ENCODE data around the gene MICB.
A peak's percentile ranks its signal among the peaks of the same experiment; 100 is the strongest.
"Not testable (repeated sequence)": the region's sequence is repeated elsewhere in the genome, so short reads cannot be mapped to it uniquely, and the experiment has no call there.

MICB gene

DNA sequence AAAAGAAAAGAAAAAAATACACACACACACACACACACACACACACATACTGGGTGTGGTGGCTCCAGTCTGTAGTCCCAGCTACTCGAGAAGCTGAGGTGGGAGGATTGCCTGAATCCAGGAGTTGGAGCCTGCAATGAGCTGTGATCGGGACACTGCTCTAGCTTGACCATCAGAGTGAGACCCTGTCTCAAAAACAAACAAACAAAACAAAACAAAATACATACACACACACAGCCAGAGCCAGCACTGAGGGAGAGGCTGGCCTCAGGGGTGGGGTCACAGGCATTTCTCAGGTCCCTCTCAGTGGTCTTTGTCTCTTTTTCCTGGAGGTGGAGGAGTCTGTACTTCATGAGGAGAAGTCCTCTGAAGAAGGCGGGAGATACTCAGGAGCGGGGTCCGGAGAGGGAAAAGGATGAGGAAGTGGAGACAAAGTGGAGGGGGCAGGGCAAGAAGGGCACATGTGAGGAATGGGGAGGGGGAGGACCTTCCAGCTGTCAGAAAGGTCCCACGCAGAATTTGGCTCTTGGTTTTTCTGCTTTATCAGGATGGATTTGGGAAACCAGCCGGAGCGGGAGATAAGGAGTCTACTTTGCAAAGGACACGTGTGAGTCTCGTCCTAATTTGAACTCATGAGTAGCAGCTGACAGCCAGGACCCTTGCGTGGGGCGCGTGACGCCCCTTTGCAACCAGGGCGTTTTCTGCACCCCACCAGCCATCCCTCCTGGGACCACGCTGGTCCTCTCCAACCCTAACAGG, 7.7 kb upstream of the MICB start:
- Histone ChIP-seq H2AFZ (ENCODE audit: low read depth, low read length, severe bottlenecking) (no peak overlapping the region), H3K9me3 (ENCODE audit: insufficient read depth, low read length) (no peaks in the 10 kb centered on the region), H4K20me1 (ENCODE audit: low read depth, low read length) (0 out of 2 replicates have a peak, but pooled peaks cover 2% of the 10 kb centered on the region), H3F3A (ENCODE audit: insufficient read depth) (peaks cover 7% of the 10 kb centered on the region), H3K36me3 (ENCODE audit: low read length) (no peaks in the 10 kb centered on the region), H3K4me2 (ENCODE audit: low read depth, low read length, poor library complexity, severe bottlenecking) (no peak overlapping the region), H3K9ac (ENCODE audit: low read length) (no peak overlapping the region), H3K9me2 (replicated peaks; ENCODE audit: insufficient read depth, low read length) (no peaks in the 10 kb centered on the region), H3K79me2 (ENCODE audit: insufficient read depth, low read length) (peaks cover 32% of the 10 kb centered on the region), H3K27ac (ENCODE audit: low read depth, low read length) (no peak overlapping the region), H3K27me3 (ENCODE audit: low read length) (no peaks in the 10 kb centered on the region), H3K4me3 (ENCODE audit: insufficient read depth, low read length, poor library complexity, severe bottlenecking) (no peak overlapping the region)
- TF ChIP-seq, protein P1, sequence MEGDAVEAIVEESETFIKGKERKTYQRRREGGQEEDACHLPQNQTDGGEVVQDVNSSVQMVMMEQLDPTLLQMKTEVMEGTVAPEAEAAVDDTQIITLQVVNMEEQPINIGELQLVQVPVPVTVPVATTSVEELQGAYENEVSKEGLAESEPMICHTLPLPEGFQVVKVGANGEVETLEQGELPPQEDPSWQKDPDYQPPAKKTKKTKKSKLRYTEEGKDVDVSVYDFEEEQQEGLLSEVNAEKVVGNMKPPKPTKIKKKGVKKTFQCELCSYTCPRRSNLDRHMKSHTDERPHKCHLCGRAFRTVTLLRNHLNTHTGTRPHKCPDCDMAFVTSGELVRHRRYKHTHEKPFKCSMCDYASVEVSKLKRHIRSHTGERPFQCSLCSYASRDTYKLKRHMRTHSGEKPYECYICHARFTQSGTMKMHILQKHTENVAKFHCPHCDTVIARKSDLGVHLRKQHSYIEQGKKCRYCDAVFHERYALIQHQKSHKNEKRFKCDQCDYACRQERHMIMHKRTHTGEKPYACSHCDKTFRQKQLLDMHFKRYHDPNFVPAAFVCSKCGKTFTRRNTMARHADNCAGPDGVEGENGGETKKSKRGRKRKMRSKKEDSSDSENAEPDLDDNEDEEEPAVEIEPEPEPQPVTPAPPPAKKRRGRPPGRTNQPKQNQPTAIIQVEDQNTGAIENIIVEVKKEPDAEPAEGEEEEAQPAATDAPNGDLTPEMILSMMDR (IDR thresholded peaks at IDR 0.05; ENCODE audit: insufficient read depth, low read length, poor library complexity, severe bottlenecking): no peak
- TF ChIP-seq EZH2phosphoT487 (conservative IDR thresholded peaks at IDR 0.05; ENCODE audit: low read length): no peak

DNA sequence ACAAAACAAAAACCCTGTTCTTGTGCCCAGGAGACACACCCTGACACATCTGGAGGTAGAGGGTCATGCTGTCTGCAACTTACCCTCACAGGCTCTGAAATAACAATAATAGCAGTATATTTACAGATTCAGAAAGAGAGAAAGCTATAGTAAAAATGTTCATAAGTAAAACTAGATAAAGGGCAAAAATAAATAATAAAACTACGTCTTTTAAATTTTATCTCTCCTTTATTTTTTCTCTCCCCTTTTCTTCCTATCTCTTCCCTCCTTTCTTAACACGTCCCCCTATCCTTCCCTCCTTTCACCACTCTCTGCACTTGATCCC, 4.4 kb upstream of the MICB start:
- not testable (repeated sequence) for H4K20me1 ChIP-seq (ENCODE audit: low read depth, low read length); H3K36me3 ChIP-seq (ENCODE audit: low read length); H3K9me3 ChIP-seq (ENCODE audit: insufficient read depth, low read length); H3K27me3 ChIP-seq (ENCODE audit: low read length); H3K9me2 ChIP-seq (replicated peaks; ENCODE audit: insufficient read depth, low read length)
- Histone ChIP-seq H3F3A (ENCODE audit: insufficient read depth) (peaks cover 28% of the 10 kb centered on the region), H3K4me2 (ENCODE audit: low read depth, low read length, poor library complexity, severe bottlenecking) (peak overlapping the region; percentile 94), H3K4me3 (ENCODE audit: insufficient read depth, low read length, poor library complexity, severe bottlenecking) (peak overlapping the region; percentile 95), H3K79me2 (ENCODE audit: insufficient read depth, low read length) (peaks cover 65% of the 10 kb centered on the region), H3K27ac (ENCODE audit: low read depth, low read length) (peak overlapping the region; percentile 93), H2AFZ (ENCODE audit: low read depth, low read length, severe bottlenecking) (peak overlapping the region; percentile 54), H3K9ac (ENCODE audit: low read length) (peak overlapping the region; percentile 72)

DNA sequence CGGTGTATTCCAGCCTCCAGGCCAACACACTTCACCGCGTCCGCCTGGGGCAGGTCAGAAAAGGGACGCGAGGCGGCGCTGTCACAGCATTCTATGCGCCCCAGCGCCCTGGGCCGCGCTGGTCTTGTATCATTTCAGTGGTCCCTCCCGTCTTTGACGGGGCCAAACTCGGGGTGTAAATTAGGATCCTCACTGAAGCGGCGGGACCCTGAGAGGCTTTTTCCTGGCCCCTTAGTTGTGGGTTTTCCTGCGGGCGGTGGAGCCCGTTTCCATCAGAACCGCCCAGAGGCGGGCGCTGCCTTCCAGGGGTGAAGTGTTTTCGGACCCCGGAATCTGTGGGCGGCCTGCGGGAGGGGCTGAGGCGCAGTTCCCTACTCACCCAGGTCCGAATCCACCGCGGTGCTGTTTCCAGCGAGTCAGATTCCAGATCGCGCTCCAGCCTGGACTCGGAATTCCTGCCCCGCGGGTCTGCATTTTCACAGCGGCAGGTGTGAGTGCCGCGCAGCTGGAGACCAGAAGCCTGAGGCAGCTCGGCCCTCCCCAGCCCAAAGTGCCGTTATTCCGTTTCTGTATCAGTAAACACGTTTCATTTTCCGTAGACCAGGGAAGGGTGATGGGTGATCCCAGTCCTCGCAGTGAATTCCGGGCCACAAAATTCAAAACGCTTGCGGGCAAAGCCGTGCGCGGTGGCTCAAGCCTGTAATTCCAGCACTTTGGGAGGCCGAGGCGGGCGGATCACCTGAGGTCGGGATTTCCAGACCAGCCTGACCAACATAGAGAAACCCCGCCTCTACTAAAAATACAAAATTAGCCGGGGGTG, 3.9 kb upstream of the MICB start:
- Histone ChIP-seq H3K36me3 (ENCODE audit: low read length) (no peaks in the 10 kb centered on the region), H3K4me3 (ENCODE audit: insufficient read depth, low read length, poor library complexity, severe bottlenecking) (peak overlapping the region; percentile 95)

More for the DNA sequence above, 3.9 kb upstream of the MICB start:
- Histone ChIP-seq H3K27me3 (ENCODE audit: low read length) (no peaks in the 10 kb centered on the region), H3K9ac (ENCODE audit: low read length) (peak overlapping the region; percentile 72), H3K27ac (ENCODE audit: low read depth, low read length) (peak overlapping the region; percentile 93), H3K79me2 (ENCODE audit: insufficient read depth, low read length) (peaks cover 70% of the 10 kb centered on the region), H3F3A (ENCODE audit: insufficient read depth) (peaks cover 28% of the 10 kb centered on the region), H3K4me2 (ENCODE audit: low read depth, low read length, poor library complexity, severe bottlenecking) (peak overlapping the region; percentile 94), H3K9me2 (replicated peaks; ENCODE audit: insufficient read depth, low read length) (no peaks in the 10 kb centered on the region), H2AFZ (ENCODE audit: low read depth, low read length, severe bottlenecking) (peak overlapping the region; percentile 54), H3K9me3 (ENCODE audit: insufficient read depth, low read length) (no peaks in the 10 kb centered on the region), H4K20me1 (ENCODE audit: low read depth, low read length) (peaks cover 3% of the 10 kb centered on the region; the same call in 1 of the 2 replicates)
- TF ChIP-seq, protein P1 (IDR thresholded peaks at IDR 0.05; ENCODE audit: insufficient read depth, low read length, poor library complexity, severe bottlenecking): peak; percentile 98
- TF ChIP-seq EZH2phosphoT487 (conservative IDR thresholded peaks at IDR 0.05; ENCODE audit: low read length): no peak

Data from SU-DHL-6 (cell line).